ENCODE measurements around the gene RGS3.
"Not testable (repeated sequence)": the region's sequence is repeated elsewhere in the genome, so short reads cannot be mapped to it uniquely, and the experiment has no call there.

Gene RGS3

GRCh38 chr9:113543982-113544303 lies 80.4 kb downstream of the RGS3 start:
- no peak overlapping the region for H3K4me3 ChIP-seq (ENCODE audit: low read length)
- no peak for TF ChIP-seq CTCF (conservative IDR thresholded peaks at IDR 0.05; ENCODE audit: low read depth, low read length)
- DNase-seq (ENCODE audit: low read depth), result no peak

- TF ChIP-seq CTCF (conservative IDR thresholded peaks at IDR 0.05; ENCODE audit: low read depth, low read length), result no peak
- DNase-seq (ENCODE audit: low read depth), result no peak
- H3K4me3 ChIP-seq (ENCODE audit: low read length), result no peak overlapping the region
Observed at GRCh38 chr9:113545068-113545467, 81.5 kb downstream of the RGS3 start.

- no peak for TF ChIP-seq CTCF (conservative IDR thresholded peaks at IDR 0.05; ENCODE audit: low read depth, low read length)
- DNase-seq (ENCODE audit: low read depth), result no peak
- no peak overlapping the region for H3K4me3 ChIP-seq (ENCODE audit: low read length)
Observed at GRCh38 chr9:113546566-113546965, 83.0 kb downstream of the RGS3 start.

DNA sequence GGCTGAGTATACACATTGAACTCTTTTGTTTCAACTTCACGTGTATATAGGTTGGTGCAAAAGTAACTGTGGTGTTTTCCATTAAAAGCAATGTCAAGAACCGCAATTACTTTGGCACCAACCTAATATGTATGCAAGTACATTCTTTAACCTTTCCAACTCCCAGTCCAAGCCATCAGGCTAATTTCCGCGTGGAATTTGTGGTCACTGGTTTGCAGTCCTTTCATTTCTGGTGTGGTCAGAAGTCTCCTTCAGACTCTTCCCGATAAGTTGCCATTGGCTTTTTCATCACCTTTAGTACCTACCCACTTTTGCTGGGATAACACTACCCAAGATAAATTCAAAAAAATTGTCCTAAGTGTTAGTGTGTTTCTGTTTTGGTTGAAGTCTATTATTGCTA lies 84.0 kb downstream of the RGS3 start:
- no peak for TF ChIP-seq CTCF (conservative IDR thresholded peaks at IDR 0.05; ENCODE audit: low read depth, low read length)
- H3K4me3 ChIP-seq (ENCODE audit: low read length), result no peak overlapping the region
- DNase-seq (ENCODE audit: low read depth), result no peak

DNA sequence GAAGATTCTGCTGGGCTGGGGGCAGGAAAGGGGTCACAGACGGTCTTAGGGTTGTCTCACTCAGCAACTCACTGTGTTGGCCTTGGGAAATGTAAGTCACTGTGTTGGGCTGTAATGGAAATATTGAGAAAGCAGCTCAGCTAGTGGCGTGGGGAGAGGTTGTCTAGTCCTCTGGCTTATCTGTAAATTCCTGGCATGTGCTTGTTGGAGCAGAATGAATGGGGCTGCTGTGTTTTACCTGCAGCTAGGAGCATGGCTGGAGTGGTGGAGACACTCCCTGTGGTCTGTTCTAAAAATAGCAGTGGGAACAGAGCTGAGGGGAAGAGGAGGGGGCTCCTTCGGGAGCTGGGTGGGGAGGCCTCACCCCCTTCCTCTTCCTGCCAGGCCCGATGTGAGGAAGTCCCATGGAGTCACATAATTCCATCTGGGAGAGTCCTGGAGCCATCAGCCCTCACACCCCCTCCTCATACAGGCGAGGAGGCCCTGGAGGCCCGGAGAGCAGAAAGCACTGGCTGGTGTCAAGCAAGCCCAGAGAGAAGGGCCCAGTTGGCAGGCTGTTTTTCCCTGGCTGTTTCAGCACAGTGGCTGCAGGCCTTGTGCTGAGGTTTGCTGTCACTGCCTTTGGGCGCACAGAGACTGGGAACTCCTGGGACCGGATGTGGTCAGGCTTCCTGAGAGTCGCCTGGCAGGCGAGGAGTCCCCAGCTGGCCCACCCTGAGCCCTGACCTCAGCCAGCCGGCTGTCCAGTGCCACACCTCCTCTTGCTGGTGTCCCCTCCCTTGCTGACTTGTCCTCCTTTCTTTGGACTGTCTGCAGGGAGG lies 84.9 kb downstream of the RGS3 start:
- DNase-seq (ENCODE audit: low read depth), result peak; percentile 44
- no peak overlapping the region for H3K4me3 ChIP-seq (ENCODE audit: low read length)
- no peak for TF ChIP-seq CTCF (conservative IDR thresholded peaks at IDR 0.05; ENCODE audit: low read depth, low read length)

GRCh38 chr9:113549892-113550291 lies 86.4 kb downstream of the RGS3 start:
- DNase-seq (ENCODE audit: low read depth); H3K4me3 ChIP-seq (ENCODE audit: low read length): not testable (repeated sequence)

DNA sequence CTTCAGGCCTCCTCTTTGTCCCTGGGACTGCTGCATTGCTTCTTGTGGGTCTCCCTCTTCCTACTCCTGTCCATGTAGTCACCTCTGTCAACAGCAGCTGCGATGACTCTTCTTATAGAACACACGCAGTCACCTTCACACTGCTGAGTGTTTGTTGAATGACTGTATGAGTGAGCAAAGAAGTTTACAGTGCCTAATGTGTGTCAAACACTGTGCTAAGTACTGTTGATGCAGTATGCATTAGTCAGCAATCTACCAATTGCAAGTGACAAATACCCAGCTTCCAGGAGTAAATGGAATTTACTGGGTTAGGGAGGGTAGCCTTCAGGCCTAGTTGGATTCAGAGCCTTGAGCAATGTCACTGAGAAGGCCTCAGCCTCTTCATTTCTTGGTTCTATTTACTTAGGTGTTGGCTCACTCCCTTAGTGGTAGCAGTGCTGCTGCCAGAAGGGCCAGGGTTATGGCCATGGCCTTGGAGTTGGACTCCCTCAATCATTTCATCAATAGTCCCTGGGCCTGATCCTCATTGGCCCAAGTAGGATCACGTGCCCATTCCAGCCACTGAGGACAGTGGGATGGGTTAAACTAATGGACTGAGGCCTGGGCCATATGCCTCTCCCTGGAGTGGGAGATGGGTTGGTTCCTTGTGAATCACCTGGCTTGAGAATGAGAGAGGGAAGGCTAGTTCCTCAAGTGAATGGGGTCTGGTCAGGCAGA lies 93.5 kb downstream of the RGS3 start:
- no peak for TF ChIP-seq CTCF (conservative IDR thresholded peaks at IDR 0.05; ENCODE audit: low read depth, low read length)
- DNase-seq (ENCODE audit: low read depth), result no peak

More for the DNA sequence above, 93.5 kb downstream of the RGS3 start:
- no peak overlapping the region for H3K4me3 ChIP-seq (ENCODE audit: low read length)

All from retinal pigment epithelial cell (primary cell).